ENCODE measurements around the gene UBN2. TPM values are rescaled to one million over a fixed set of nuclear protein-coding genes. Genes with fewer than 3 reads are reported as not detected.
A peak's percentile ranks its signal among the peaks of the same experiment; 100 is the strongest.

UBN2 gene
- total RNA-seq, 1 donor, result 9.8 TPM

DNA sequence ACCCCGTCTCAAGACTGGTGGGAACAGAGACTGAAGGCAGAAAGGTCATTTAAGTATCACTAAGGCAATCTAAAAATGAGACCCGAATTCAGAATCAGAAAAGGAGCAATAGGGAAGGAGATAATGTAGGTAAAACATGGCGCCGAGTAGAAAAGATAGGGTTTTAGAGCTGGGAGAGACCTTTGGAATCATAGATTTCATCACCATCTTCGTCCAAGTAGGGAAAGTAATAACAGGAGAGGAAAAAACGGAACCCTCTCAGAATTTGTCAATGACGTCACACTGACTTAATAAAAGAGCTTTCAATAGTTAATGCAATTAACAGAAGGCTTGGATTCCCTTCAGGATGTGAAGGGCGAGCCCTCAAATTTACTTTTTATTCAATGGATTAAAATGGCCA, 1.0 kb upstream of the UBN2 start:
- H3K27me3 ChIP-seq (ENCODE audit: insufficient read depth, low read length), result no peaks in the 10 kb centered on the region
- TF ChIP-seq, protein P1, sequence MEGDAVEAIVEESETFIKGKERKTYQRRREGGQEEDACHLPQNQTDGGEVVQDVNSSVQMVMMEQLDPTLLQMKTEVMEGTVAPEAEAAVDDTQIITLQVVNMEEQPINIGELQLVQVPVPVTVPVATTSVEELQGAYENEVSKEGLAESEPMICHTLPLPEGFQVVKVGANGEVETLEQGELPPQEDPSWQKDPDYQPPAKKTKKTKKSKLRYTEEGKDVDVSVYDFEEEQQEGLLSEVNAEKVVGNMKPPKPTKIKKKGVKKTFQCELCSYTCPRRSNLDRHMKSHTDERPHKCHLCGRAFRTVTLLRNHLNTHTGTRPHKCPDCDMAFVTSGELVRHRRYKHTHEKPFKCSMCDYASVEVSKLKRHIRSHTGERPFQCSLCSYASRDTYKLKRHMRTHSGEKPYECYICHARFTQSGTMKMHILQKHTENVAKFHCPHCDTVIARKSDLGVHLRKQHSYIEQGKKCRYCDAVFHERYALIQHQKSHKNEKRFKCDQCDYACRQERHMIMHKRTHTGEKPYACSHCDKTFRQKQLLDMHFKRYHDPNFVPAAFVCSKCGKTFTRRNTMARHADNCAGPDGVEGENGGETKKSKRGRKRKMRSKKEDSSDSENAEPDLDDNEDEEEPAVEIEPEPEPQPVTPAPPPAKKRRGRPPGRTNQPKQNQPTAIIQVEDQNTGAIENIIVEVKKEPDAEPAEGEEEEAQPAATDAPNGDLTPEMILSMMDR (IDR thresholded peaks at IDR 0.05; ENCODE audit: extremely low read depth, low read depth, low read length), result no peak
- DNase-seq (ENCODE audit: insufficient read length, low spot score, missing footprints), result peak; percentile 23
- H3K4me3 ChIP-seq (ENCODE audit: insufficient read depth, low read length), result peak overlapping the region; percentile 97
- no peaks in the 10 kb centered on the region for H4K20me1 ChIP-seq (ENCODE audit: insufficient read depth, low read length)
- peaks cover 33% of the 10 kb centered on the region for H3K79me2 ChIP-seq (ENCODE audit: insufficient read depth, low read length)
- H3K4me1 ChIP-seq (ENCODE audit: insufficient read depth, low read length), result peaks cover 5% of the 10 kb centered on the region
- H3K9me3 ChIP-seq (ENCODE audit: low read depth, low read length), result no peaks in the 10 kb centered on the region
- no peaks in the 10 kb centered on the region for H3K36me3 ChIP-seq (ENCODE audit: insufficient read depth, low read length)
- H3K27ac ChIP-seq (ENCODE audit: low read depth, low read length), result peak overlapping the region; percentile 85
- peak overlapping the region; percentile 89 for H3K4me2 ChIP-seq (ENCODE audit: insufficient read depth, low read length)
- peak overlapping the region; percentile 99 for H2AFZ ChIP-seq (ENCODE audit: low read length)

DNA sequence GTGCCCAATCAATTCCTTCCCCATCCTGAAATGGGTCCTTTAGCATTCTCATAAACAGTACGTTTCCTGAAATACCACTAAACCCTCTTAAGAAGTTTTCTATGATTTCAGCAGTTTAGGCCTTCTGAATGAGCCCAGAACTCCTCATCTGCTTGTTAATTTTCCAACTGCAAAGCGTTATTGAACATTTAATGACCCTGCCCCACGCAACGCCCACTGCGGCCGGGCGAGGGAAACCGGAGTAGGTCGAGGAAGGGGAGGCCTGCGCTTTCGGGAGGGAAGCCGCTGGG, 608 bp upstream of the UBN2 start:
- H3K27me3 ChIP-seq (ENCODE audit: insufficient read depth, low read length), result no peaks in the 10 kb centered on the region
- no peak for DNase-seq (ENCODE audit: insufficient read length, low spot score, missing footprints)
- H3K4me2 ChIP-seq (ENCODE audit: insufficient read depth, low read length), result peak overlapping the region; percentile 89
- H4K20me1 ChIP-seq (ENCODE audit: insufficient read depth, low read length), result no peaks in the 10 kb centered on the region
- peak overlapping the region; percentile 99 for H2AFZ ChIP-seq (ENCODE audit: low read length)
- H3K79me2 ChIP-seq (ENCODE audit: insufficient read depth, low read length), result peaks cover 37% of the 10 kb centered on the region
- no peaks in the 10 kb centered on the region for H3K9me3 ChIP-seq (ENCODE audit: low read depth, low read length)
- peak overlapping the region; percentile 97 for H3K4me3 ChIP-seq (ENCODE audit: insufficient read depth, low read length)
- H3K4me1 ChIP-seq (ENCODE audit: insufficient read depth, low read length), result peaks cover 5% of the 10 kb centered on the region
- peak overlapping the region; percentile 85 for H3K27ac ChIP-seq (ENCODE audit: low read depth, low read length)
- no peaks in the 10 kb centered on the region for H3K36me3 ChIP-seq (ENCODE audit: insufficient read depth, low read length)
- TF ChIP-seq, protein P1 (IDR thresholded peaks at IDR 0.05; ENCODE audit: extremely low read depth, low read depth, low read length), result no peak

DNA sequence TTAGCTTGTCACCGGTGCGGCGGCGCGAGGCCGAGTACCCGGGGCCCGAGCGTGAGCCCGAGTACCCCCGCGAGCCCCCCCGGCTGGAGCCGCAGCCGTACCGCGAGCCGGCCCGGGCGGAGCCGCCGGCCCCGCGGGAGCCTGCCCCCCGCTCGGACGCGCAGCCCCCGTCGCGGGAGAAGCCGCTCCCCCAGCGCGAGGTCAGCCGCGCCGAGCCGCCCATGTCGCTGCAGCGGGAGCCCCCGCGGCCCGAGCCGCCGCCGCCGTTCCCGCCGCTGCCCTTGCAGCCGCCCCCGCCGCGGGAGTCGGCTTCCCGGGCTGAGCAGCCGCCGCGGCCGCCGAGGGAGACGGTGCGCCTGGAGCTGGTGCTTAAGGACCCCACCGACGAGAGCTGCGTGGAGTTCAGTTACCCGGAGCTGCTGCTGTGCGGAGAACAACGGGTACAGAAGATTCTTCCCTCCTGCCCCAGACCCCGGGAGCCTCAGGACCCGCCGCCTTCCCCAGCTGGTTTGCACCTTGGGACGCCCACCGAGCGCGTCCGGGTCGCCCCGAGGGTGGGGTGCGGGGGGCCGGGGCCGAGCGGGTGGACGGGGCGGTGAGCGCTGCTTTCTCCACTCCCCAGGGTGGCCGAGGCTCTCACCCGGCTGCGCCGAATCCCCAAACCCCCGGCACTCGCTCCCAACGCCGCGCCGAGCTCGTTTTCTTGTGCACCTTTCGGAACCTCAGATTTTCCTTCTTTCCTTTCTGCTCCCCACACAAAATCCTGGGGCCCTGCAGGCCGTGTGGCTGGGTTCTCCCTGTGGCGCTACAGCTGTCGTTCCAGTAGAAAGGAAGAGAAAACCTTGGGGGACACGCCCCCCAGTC, 708 bp downstream of the UBN2 start:
- Histone ChIP-seq H3K27me3 (ENCODE audit: insufficient read depth, low read length) (no peaks in the 10 kb centered on the region), H3K4me2 (ENCODE audit: insufficient read depth, low read length) (peak overlapping the region; percentile 93), H3K79me2 (ENCODE audit: insufficient read depth, low read length) (peaks cover 48% of the 10 kb centered on the region), H3K9me3 (ENCODE audit: low read depth, low read length) (no peaks in the 10 kb centered on the region), H3K4me3 (ENCODE audit: insufficient read depth, low read length) (peak overlapping the region; percentile 97), H4K20me1 (ENCODE audit: insufficient read depth, low read length) (peaks cover 9% of the 10 kb centered on the region), H3K36me3 (ENCODE audit: insufficient read depth, low read length) (no peaks in the 10 kb centered on the region), H2AFZ (ENCODE audit: low read length) (peak overlapping the region; percentile 99), H3K27ac (ENCODE audit: low read depth, low read length) (peak overlapping the region; percentile 85), H3K4me1 (ENCODE audit: insufficient read depth, low read length) (peaks cover 5% of the 10 kb centered on the region)
- peak; percentile 89 for DNase-seq (ENCODE audit: insufficient read length, low spot score, missing footprints)
- TF ChIP-seq, protein P1 (IDR thresholded peaks at IDR 0.05; ENCODE audit: extremely low read depth, low read depth, low read length), result no peak

DNA sequence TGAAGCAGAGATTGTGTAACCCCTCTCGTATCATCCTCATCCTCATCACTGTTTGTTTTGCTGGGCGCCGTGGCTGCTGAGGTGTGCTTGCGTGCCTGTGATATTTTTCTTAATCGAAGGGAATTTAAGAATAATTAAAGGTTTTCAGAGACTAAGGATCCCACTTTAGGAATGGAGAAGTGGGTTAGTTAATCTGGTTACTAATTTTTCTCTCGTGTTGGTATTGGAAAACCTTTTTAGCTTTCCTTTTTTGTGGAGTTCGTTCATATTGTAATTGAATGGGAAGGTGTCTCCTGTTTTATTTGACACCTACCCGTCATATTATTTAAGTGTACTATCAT, 1.3 kb downstream of the UBN2 start:
- Histone ChIP-seq H4K20me1 (ENCODE audit: insufficient read depth, low read length) (peaks cover 9% of the 10 kb centered on the region), H3K79me2 (ENCODE audit: insufficient read depth, low read length) (peaks cover 48% of the 10 kb centered on the region), H3K4me3 (ENCODE audit: insufficient read depth, low read length) (peak overlapping the region; percentile 97), H3K36me3 (ENCODE audit: insufficient read depth, low read length) (peaks cover 5% of the 10 kb centered on the region), H3K4me2 (ENCODE audit: insufficient read depth, low read length) (peak overlapping the region; percentile 93), H3K9me3 (ENCODE audit: low read depth, low read length) (no peaks in the 10 kb centered on the region), H2AFZ (ENCODE audit: low read length) (peak overlapping the region; percentile 66), H3K27ac (ENCODE audit: low read depth, low read length) (peak overlapping the region; percentile 45), H3K4me1 (ENCODE audit: insufficient read depth, low read length) (peaks cover 5% of the 10 kb centered on the region), H3K27me3 (ENCODE audit: insufficient read depth, low read length) (no peaks in the 10 kb centered on the region)
- TF ChIP-seq, protein P1 (IDR thresholded peaks at IDR 0.05; ENCODE audit: extremely low read depth, low read depth, low read length), result no peak
- DNase-seq (ENCODE audit: insufficient read length, low spot score, missing footprints), result no peak

Measured in osteoblast (primary cell).